ENCODE data around the gene RAD18.

GRCh38 chr3:8984081-8984480, 20.8 kb upstream of the RAD18 start:
- TF ChIP-seq CTCF (IDR thresholded peaks at IDR 0.05) (no peak), POLR2A (IDR thresholded peaks at IDR 0.05) (no peak)
